PFSK-1 (cell line): ENCODE results near the gene MAOB.

Experiments
- POLR2AphosphoS5 ChIP-seq: IDR thresholded peaks from 2 replicates; pipeline ENCODE4 v1.6.1; 2012; ENCODE audit warnings: low read depth, mild to moderate bottlenecking, control low read depth, low read length, moderate library complexity
- REST ChIP-seq, 2 experiments: IDR thresholded peaks; 2 replicates each; pipeline versions ENCODE4 v1.6.1 to v1.8.0; 2011 to 2012; ENCODE audit warnings: low read depth in 2 of 2, low read length in 2 of 2, control low read depth in 1 of 2, inconsistent platforms in 1 of 2, mild to moderate bottlenecking in 1 of 2, moderate library complexity in 1 of 2; ENCODE audit not compliant: insufficient read depth in 1 of 2
- SIN3A ChIP-seq: IDR thresholded peaks from 2 replicates; pipeline ENCODE4 v1.6.1; 2012; ENCODE audit warnings: mild to moderate bottlenecking, low read length, moderate library complexity, borderline replicate concordance; ENCODE audit not compliant: insufficient read depth
- TAF1 ChIP-seq: IDR thresholded peaks from 2 replicates; pipeline ENCODE4 v1.6.1; 2012; ENCODE audit warnings: low read length, control low read depth, borderline replicate concordance; ENCODE audit not compliant: insufficient read depth

GRCh38 chrX:43898406-43899035 lies 16.3 kb upstream of the MAOB start:
- TF ChIP-seq REST (IDR thresholded peaks at IDR 0.05; ENCODE audit: insufficient read depth in 1 of 2, low read depth in 2 of 2, low read length in 2 of 2) (no peak), POLR2AphosphoS5 (no peak), TAF1 (no peak), SIN3A (no peak)
